Measurements from ENCODE around the gene ASCC2.

- TF ChIP-seq POLR2A (IDR thresholded peaks at IDR 0.05) (no peak), EP300 (IDR thresholded peaks at IDR 0.05) (no peak), CTCF (IDR thresholded peaks at IDR 0.05) (no peak)
These were observed 87.2 kb downstream of the ASCC2 start for GRCh38 chr22:29750559-29751538.
